ENCODE data around the gene PTPN1. TPM values are rescaled to one million over a fixed set of nuclear protein-coding genes. Genes with fewer than 3 reads are reported as not detected.
"Not testable (repeated sequence)": the region's sequence is repeated elsewhere in the genome, so short reads cannot be mapped to it uniquely, and the experiment has no call there.

The PTPN1 gene
- total RNA-seq, 1 donor from 2014 or later: 73.9 TPM

GRCh38 chr20:50478162-50478990, 31.8 kb upstream of the PTPN1 start:
- intact Hi-C loops (cut with micrococcal nuclease): loop anchor here (1.0 kb wide), 2 partner anchors 92 to 102 kb away; no protein-coding TSS in a partner anchor

GRCh38 chr20:50481741-50482140, 28.4 kb upstream of the PTPN1 start:
- intact Hi-C loops (cut with micrococcal nuclease): loop anchor here (2.0 kb wide), 1 partner anchor 29 kb away; the partner anchor contains the start of gene PTPN1

GRCh38 chr20:50482396-50482981, 27.7 kb upstream of the PTPN1 start:
- intact Hi-C loops (cut with micrococcal nuclease): loop anchor here (2.0 kb wide), 1 partner anchor 28 kb away; the partner anchor contains the start of gene PTPN1

- intact Hi-C loops (cut with micrococcal nuclease): no loop called here
These were observed 25.8 kb upstream of the PTPN1 start for GRCh38 chr20:50484271-50484976.

GRCh38 chr20:50487397-50487796, 22.8 kb upstream of the PTPN1 start:
- intact Hi-C loops (cut with micrococcal nuclease): no loop called here

GRCh38 chr20:50488236-50488806, 21.9 kb upstream of the PTPN1 start:
- intact Hi-C loops (cut with micrococcal nuclease): no loop called here

- intact Hi-C loops (cut with micrococcal nuclease): no loop called here
These were observed 19.0 kb upstream of the PTPN1 start for GRCh38 chr20:50491168-50491567.

GRCh38 chr20:50491926-50492634, 18.1 kb upstream of the PTPN1 start:
- intact Hi-C loops (cut with micrococcal nuclease): no loop called here

- intact Hi-C loops (cut with micrococcal nuclease): no loop called here
These were observed 16.3 kb upstream of the PTPN1 start for GRCh38 chr20:50493881-50494253.

- intact Hi-C loops (cut with micrococcal nuclease): no loop called here
These were observed 15.8 kb upstream of the PTPN1 start for GRCh38 chr20:50494428-50494827.

GRCh38 chr20:50496773-50497385, 13.3 kb upstream of the PTPN1 start:
- intact Hi-C loops (cut with micrococcal nuclease): no loop called here

- intact Hi-C loops (cut with micrococcal nuclease): no loop called here
These were observed 12.0 kb upstream of the PTPN1 start for GRCh38 chr20:50498071-50498776.

- intact Hi-C loops (cut with micrococcal nuclease): no loop called here
These were observed 10.2 kb upstream of the PTPN1 start for GRCh38 chr20:50499938-50500337.

GRCh38 chr20:50501972-50502745, 8.0 kb upstream of the PTPN1 start:
- intact Hi-C loops (cut with micrococcal nuclease): no loop called here

- intact Hi-C loops (cut with micrococcal nuclease): no loop called here
These were observed 5.9 kb upstream of the PTPN1 start for GRCh38 chr20:50504231-50504823.

- intact Hi-C loops (cut with micrococcal nuclease): no loop called here
These were observed 4.0 kb upstream of the PTPN1 start for GRCh38 chr20:50506270-50506579.

GRCh38 chr20:50507745-50508144, 2.4 kb upstream of the PTPN1 start:
- intact Hi-C loops (cut with micrococcal nuclease): not testable (repeated sequence)

- intact Hi-C loops (cut with micrococcal nuclease): no loop called here
These were observed 1.9 kb upstream of the PTPN1 start for GRCh38 chr20:50508171-50508755.
